SU-DHL-6 (cell line): Measurements from ENCODE around the gene RGN.

Source experiments
- H2AFZ ChIP-seq: fragments of 200-600 bp; sonication (generic); 2 replicates; pipeline ENCODE4 v1.6.1; 2014; ENCODE audit warnings: low read depth, mild to moderate bottlenecking, moderate library complexity, mixed read lengths, antibody characterized with exemption, low read length; ENCODE audit not compliant: severe bottlenecking
- H3F3A ChIP-seq: fragments of 200-600 bp; shearing (Covaris generic); 2 replicates; pipeline ENCODE4 v1.6.0; 2016; ENCODE audit warnings: antibody characterized with exemption, mild to moderate bottlenecking; ENCODE audit not compliant: insufficient read depth
- H3K27ac ChIP-seq: fragments of 200-600 bp; sonication (generic); 2 replicates; pipeline ENCODE4 v1.5.1; 2016; ENCODE audit warnings: low read depth, mild to moderate bottlenecking, low read length, moderate library complexity, mixed read lengths
- H3K27me3 ChIP-seq: fragments of 200-600 bp; sonication (generic), shearing (Covaris generic); 2 replicates; pipeline ENCODE4 v1.6.0; 2014; ENCODE audit warnings: mild to moderate bottlenecking, low read length
- H3K36me3 ChIP-seq: fragments of 200-600 bp; sonication (generic); 2 replicates; pipeline ENCODE4 v1.6.1; 2014; ENCODE audit warnings: mild to moderate bottlenecking, low read length, mixed read lengths
- H3K4me2 ChIP-seq: fragments of 300-600, 200-600 bp; shearing (Covaris generic), sonication (generic); 2 replicates; pipeline ENCODE4 v1.6.0; 2014; ENCODE audit warnings: low read length, low read depth, mild to moderate bottlenecking; ENCODE audit not compliant: poor library complexity, severe bottlenecking
- H3K4me3 ChIP-seq: fragments of 200-600 bp; sonication (generic); 2 replicates; pipeline ENCODE4 v1.5.1; 2014; ENCODE audit warnings: antibody characterized with exemption, low read length, mild to moderate bottlenecking, mixed read lengths; ENCODE audit not compliant: insufficient read depth, poor library complexity, severe bottlenecking
- H3K79me2 ChIP-seq: fragments of 200-600 bp; sonication (generic); 2 replicates; pipeline ENCODE4 v1.6.1; 2014; ENCODE audit warnings: mild to moderate bottlenecking, low read length, moderate library complexity; ENCODE audit not compliant: insufficient read depth
- H3K9ac ChIP-seq: fragments of 200-600 bp; sonication (generic); 2 replicates; pipeline ENCODE4 v1.7.0; 2014; ENCODE audit warnings: mild to moderate bottlenecking, low read length
- H3K9me2 ChIP-seq: fragments of 200-600 bp; sonication (generic); replicated peaks from 2 replicates; pipeline ENCODE4 v1.6.1; 2014; ENCODE audit warnings: low read length; ENCODE audit not compliant: insufficient read depth
- H3K9me3 ChIP-seq: fragments of 200-600 bp; sonication (generic); 2 replicates; pipeline ENCODE4 v1.6.1; 2014; ENCODE audit warnings: low read length, mixed read lengths; ENCODE audit not compliant: insufficient read depth
- H4K20me1 ChIP-seq: fragments of 200-600 bp; sonication (generic); 2 replicates; pipeline ENCODE4 v1.6.1; 2014; ENCODE audit warnings: low read depth, mild to moderate bottlenecking, antibody characterized with exemption, low read length, moderate library complexity, mixed read lengths
- CTCF ChIP-seq: fragments of 200-600 bp; sonication (generic); IDR thresholded peaks from one replicate; pipeline ENCODE4 v1.5.1; 2017; ENCODE audit warnings: antibody characterized with exemption, mild to moderate bottlenecking, low read length, moderate library complexity; ENCODE audit not compliant: insufficient read depth, poor library complexity, severe bottlenecking
- EZH2phosphoT487 ChIP-seq: fragments of 200-600 bp; sonication (generic), shearing (Covaris generic); conservative IDR thresholded peaks from 2 replicates; pipeline ENCODE4 v1.6.1; 2018; ENCODE audit warnings: mild to moderate bottlenecking, antibody characterized with exemption, low read length, moderate library complexity, mixed read lengths

RGN gene

GRCh38 chrX:47078129-47079043 is at the start of gene RGN:
Gene RGN (plus strand): TSS chrX:47078443. CDS start chrX:47081145, 2,702 bp downstream.
- H3K4me3 ChIP-seq = no peak within 1 kb of the TSS
- no peaks in the 10 kb centered on the region for H3K79me2 ChIP-seq
- H3K9me3 ChIP-seq = no peaks in the 10 kb centered on the region
- H3K27ac ChIP-seq = no peak within 1 kb of the TSS
- no peak within 1 kb of the TSS for H3K9ac ChIP-seq
- no peaks in the 10 kb centered on the region for H3K27me3 ChIP-seq
- no peak within 1 kb of the TSS for H2AFZ ChIP-seq
- no peaks in the 10 kb centered on the region for H3K36me3 ChIP-seq
- no peaks in the 10 kb centered on the region for H3F3A ChIP-seq
- no peaks in the 10 kb centered on the region for H3K9me2 ChIP-seq
- TF ChIP-seq EZH2phosphoT487 (no peak), CTCF (no peak)
- no peak within 1 kb of the TSS for H3K4me2 ChIP-seq
- H4K20me1 ChIP-seq = no peaks in the 10 kb centered on the region

GRCh38 chrX:47030339-47030738 is 47.9 kb upstream of the RGN start:
- Histone ChIP-seq H3K9me3 (no peaks in the 10 kb centered on the region), H2AFZ (no peak overlapping the region), H3F3A (no peaks in the 10 kb centered on the region), H3K27ac (no peak overlapping the region), H3K79me2 (no peaks in the 10 kb centered on the region), H3K36me3 (no peaks in the 10 kb centered on the region), H3K27me3 (no peaks in the 10 kb centered on the region), H3K4me3 (no peak overlapping the region), H4K20me1 (no peaks in the 10 kb centered on the region), H3K9me2 (no peaks in the 10 kb centered on the region), H3K4me2 (no peak overlapping the region), H3K9ac (no peak overlapping the region)
- no peak for TF ChIP-seq EZH2phosphoT487
- peak; percentile 12 for TF ChIP-seq CTCF

GRCh38 chrX:47047989-47048388 is 30.3 kb upstream of the RGN start:
- TF ChIP-seq EZH2phosphoT487 = no peak
- TF ChIP-seq CTCF = no peak
- H3K4me2 ChIP-seq = no peak overlapping the region
- no peaks in the 10 kb centered on the region for H3F3A ChIP-seq
- H3K9ac ChIP-seq = no peak overlapping the region
- no peak overlapping the region for H3K27ac ChIP-seq
- no peaks in the 10 kb centered on the region for H4K20me1 ChIP-seq
- no peaks in the 10 kb centered on the region for H3K9me3 ChIP-seq
- H2AFZ ChIP-seq = no peak overlapping the region
- H3K4me3 ChIP-seq = no peak overlapping the region
- no peaks in the 10 kb centered on the region for H3K79me2 ChIP-seq
- H3K36me3 ChIP-seq = no peaks in the 10 kb centered on the region
- H3K9me2 ChIP-seq = no peaks in the 10 kb centered on the region
- H3K27me3 ChIP-seq = no peaks in the 10 kb centered on the region
